ENCODE results near the gene CACNA2D3.

Gene CACNA2D3

DNA sequence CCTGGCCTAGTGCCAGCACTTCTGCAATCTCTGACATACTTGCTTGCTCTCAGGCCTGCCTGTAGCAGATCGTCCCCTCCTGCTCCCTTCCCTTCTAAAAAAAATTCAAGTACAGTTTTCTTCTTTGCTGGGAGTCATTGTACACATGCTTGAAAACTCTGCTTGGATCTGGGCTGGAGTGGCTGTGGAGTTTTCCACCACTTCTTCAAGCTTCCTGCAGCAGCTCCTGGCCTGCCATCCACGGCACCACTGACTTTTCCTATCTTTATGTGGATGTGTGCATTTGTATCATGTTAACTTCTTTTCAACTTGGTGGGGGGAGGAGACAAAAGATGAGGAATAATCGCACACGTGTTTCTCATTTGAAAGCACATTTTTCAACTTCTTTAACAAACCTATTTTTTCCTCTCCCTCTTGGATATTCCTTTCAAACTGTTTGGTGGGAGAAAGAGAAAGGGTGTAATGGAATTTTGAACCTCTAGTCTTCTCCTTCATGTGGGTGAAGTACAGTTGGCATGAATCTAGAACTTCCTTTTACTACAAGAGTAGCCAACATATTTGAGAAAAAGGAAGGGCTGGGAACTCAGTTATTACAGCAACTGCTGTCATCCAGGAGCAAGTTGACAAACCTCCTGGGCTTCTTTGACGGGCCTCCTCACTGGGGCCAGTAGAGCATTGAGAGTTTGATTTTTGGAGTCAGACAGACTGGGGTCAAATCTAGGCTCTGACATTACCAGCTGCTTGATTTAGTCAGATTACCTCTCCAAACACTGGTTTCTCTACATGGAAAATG, 866.7 kb downstream of the CACNA2D3 start:
- no peak for DNase-seq

DNA sequence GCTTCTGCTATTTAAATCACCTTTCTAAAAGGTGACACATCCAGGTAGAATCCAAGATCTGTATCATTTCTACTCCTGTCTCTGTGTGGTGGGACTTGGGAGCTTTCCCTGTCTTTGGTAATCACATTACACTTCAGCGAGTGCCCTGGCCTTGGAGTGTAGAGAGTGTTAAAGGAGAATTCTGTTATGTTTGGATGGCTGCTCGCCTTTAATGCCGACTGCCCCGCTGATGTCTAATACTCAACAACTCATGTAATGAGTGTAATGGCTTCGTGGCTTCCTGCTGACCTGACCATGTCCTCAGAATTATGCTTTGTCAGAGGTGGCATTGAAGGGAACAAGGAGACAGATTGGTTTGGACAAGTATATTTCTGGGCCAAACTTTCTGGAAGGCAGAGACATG, 871.8 kb downstream of the CACNA2D3 start:
- DNase-seq = no peak

DNA sequence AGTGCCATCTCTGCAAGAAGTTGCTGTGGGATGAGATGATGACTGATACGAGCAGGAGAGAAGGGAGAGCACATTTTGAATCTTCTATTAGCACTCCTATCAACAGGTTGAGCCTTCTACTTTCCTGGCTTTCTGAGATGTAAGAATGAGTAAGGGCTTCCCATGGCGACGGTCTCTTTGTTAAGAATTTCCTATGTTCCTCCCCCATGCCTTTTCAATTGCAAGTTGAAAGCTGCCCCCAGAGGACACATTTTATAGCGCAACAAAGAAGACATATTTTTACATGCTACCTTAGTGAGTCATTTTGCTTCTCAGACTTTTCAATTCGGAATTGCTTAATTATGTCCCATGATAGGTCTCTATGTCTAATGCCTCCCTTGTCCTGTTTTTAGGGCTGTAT, 876.8 kb downstream of the CACNA2D3 start:
- no peak for DNase-seq

DNA sequence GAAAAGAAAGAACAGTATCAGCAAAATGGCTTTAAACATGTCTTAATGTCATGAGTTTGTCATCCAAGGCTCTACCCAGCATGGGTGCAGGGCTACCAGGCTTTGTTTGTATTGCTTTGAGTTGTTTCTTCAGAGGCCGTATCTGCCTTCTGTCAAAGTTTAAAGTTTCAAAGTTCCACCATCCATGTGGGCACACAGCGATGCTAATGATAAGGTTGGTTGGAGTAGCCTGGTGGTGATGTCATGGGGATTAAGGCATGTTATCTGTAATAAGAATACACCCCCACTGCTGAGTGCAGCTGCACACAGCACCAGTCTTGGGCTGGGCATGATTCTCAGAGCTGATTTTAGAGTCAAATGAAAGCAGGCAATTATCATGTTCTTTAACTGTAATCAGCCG, 877.5 kb downstream of the CACNA2D3 start:
- no peak for DNase-seq

DNA sequence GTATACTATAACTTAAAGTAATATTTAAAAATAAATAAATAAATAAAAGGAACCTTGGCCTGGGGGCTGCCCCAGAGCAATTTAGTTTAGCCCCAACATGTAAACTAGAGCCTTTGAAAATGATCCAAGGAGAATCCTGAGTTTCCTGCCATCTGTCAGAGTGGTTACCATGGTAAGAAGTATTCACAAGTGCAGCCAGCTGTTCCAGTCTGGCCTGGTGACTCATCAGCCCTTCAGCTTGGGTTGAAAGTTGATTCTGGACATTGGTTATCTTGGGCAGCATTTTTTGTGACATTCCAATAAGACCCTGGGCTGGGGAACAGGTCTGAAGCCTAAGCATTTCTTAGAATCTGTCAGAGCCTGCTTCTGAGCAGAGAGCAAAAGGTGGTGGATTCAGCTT, 878.2 kb downstream of the CACNA2D3 start:
- peak; percentile 3 for DNase-seq

DNA sequence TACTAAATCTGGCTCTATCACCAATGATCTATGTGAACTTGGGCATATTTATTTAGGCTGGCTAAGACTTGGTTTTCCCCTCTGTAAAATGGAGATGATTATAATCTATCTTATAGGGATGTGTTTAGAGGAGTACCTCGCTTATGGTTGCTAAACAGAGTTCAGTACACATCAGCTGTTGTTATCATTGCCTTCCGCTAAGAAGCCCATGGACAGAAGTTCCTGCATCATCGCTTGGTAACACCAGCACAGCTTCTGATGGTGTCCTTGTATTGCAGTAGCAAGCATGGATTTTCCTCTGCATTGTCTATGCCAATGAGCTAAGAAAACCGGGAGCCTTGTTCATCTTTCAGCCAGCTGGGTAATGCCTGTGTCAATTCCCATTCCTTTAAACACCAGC, 878.6 kb downstream of the CACNA2D3 start:
- no peak for DNase-seq

DNA sequence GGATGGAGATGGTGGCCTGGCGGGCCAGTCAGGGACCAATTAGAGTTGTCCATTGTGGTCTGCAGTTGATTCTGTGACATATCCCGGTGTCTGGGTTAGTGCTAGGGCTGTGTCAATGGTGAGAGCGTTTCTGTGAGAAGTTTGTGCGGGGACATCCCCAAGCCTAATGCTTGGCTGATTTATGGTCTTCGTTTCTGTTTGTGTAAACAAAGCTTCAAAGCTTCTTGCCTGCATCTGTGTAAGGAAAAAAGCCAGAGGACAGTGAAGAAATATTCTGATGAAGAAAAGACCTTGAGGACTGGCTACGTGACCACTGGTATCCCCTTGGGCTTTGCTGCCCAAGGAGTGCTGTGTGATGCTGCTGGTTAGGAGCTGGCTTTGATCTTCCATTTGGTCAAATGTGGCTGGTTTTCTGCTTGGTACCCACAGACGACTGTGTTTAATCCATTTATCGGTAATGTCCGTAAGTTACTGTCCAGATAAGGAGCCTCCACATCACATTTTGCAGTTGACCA, 880.1 kb downstream of the CACNA2D3 start:
- DNase-seq = no peak

DNA sequence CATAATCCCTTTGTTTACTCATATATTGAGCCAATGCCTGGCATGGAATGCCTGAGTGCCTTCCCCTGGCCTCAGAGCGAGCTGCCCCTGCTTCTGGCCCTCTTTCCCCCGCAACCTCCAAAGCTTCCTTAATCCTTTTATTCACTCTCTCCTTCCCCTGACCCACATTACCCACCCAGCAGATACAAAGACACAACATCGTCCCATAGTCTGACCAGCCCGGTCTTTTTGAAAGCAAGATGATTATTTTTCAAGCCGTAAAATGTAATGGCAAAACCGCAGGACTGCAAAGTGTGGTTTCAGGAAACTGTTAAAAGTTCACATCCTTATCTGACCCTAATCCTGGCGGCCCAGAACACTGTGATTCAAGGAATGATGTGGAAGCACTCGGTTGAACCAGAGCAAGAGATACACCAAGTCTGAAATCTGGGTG, 883.9 kb downstream of the CACNA2D3 start:
- DNase-seq = no peak

DNA sequence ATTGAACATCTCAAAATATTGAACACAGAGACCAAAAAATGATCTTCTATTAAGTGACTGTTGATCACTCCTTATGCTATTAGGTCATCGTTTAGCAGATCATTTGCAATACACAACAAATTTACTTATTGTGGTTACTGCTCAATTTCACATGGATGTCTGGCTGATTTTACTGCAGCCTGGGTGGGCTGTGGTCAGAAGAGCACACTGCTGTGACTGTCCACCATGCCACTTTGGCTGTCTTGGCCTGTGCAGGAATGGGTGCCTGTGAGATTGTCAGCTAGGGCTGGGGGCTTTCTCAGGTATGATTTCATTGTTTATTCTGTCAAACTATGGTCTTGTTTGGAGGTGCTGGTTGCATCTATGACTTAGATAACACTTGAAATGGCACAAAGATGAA, 885.6 kb downstream of the CACNA2D3 start:
- no peak for DNase-seq

DNA sequence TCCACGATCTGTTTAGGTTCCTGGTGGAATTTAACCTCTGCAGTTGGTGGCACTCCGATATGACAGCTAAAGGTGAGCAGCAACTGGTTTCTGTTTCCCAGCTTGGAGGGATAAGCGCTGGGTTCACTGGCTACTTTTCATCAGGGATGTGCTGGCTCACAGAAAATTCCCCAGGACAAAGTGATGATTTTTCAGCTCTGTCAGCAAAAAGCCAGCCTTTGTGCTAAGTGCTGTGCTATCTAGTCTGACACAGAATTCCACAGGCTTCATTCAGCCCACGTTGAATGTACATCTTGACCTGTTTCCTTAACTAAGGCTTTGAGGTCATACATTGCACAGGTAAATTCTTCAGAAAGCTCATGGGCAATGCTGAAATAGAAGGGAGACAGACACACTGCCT, 887.0 kb downstream of the CACNA2D3 start:
- DNase-seq = no peak

DNA sequence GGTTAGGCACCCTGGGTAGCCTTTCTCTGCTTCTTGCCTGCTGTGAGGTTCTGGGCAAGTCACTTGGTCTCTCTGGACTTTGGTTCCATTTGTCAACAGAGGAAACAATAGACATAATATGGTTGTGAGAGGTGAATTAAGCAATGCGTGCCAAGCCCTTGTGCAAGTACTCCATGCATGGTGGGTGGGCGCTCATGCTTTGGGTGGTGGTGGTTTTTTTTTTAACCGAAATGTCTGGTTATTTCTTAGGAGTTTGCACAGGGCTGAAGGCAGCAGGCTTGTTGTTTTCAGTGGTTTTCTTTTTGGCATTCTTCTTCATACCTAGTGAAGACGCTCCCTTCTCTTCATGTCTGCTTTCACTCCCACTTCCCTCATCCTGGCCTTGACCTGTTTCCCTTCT, 889.7 kb downstream of the CACNA2D3 start:
- no peak for DNase-seq

DNA sequence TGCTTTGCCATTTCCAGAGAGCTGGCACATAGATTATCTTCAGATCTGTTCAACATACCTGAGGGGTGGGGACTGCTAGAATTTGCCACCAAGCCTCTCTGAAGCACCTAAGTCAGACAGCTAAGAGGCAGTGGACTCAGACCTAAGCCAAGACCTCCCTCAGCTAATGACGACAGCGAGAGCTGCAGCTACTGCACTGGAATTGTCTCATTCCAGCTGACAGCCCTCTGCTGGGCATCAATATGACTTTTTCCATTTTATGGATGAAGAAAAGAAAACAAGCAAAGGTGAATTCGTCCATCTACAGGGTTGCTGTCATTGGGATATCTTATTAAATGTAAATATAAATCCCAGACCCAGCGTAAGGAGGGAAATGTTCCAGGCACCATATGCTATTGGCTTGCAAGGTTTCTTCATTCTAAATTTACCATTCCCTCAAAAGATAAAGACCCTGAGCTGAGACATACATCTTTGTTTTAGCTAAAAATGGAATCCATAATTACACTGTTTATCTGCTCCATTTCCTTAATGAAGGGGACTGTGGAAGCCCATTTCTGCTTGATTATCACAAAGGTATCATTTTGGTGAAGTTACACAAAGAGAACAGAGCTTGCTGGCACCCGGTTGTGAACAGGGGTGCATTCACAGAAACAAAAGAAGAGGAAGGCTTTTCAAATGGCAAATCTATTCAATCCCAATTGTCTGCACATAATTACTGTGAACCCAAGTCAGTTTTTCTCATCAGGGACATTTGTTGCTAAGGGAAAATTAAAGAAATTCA, 891.0 kb downstream of the CACNA2D3 start:
- no peak for DNase-seq

DNA sequence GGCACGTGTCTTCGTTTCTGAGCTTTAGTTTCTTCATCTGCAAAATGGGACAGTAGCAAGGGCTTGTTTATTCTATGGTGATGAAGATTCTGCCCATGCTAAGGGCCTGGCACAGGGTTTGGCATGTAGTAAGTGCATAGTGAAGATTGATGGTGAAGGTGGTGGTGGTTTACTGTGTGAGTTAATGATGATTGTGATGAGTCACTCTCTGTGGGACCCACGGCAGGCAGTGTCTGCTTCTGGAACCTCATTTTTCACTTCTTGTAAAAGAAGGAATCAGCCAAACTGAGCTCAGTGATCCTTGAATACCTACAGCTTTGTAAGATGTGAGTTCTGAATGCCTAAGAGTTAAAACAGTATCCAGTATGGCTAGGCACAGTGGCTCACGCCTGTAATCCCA, 891.7 kb downstream of the CACNA2D3 start:
- no peak for DNase-seq

DNA sequence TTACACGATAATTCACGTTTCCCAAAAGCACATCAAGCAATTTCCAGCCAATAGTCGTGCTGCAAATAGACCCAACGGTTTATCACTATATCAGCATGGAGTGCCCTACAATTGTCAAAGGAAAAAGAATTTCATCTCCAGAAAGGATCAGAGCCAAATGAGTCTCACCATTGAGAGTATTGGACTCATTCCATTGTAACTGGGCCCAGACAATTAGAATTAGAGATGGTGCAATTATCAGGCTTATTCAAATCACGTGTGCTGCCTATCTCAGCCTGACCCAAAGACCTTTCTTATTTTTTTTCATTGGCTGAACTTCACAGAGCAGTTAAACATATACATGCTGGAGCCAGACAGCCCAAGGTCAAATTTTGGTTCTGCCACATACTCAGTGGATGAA, 892.6 kb downstream of the CACNA2D3 start:
- DNase-seq = no peak

DNA sequence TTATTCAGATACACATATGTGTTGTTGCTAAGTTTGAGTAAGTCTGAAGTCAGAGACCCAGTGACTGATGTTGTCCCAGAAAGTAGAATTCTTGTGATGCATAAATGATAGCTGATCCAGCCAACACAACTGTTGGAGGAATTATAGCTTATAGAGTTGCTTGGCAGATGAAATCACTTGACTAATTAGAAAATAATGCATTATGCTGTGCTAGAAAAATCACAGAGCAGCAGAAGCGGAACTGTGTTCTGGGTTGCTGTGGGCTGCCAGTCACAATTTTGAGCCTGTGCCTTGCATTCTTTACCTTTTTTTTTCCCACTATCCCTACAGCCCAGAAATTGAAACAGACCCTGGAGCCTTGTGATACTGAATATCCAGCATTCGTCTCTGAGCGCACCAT, 895.5 kb downstream of the CACNA2D3 start:
- no peak for DNase-seq

DNA sequence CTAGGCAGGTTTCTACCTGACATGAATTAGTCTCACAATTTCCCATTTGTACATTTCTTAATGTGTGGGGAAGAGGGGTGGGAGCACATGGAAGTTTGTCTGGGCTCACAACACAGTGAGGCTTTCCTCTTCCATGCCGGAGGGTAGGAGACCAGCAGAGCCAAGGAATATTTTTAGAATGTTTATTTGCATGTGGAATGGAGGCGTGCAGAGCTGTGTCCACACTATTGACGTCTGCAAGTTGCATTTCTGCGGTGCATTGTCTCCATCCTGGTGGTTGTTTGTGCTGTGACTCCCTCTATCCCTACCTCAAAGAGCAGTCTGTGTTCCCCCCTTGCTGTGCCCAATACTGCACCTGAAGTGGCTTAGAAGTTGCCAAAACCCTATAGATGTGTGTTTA, 908.6 kb downstream of the CACNA2D3 start:
- no peak for DNase-seq

DNA sequence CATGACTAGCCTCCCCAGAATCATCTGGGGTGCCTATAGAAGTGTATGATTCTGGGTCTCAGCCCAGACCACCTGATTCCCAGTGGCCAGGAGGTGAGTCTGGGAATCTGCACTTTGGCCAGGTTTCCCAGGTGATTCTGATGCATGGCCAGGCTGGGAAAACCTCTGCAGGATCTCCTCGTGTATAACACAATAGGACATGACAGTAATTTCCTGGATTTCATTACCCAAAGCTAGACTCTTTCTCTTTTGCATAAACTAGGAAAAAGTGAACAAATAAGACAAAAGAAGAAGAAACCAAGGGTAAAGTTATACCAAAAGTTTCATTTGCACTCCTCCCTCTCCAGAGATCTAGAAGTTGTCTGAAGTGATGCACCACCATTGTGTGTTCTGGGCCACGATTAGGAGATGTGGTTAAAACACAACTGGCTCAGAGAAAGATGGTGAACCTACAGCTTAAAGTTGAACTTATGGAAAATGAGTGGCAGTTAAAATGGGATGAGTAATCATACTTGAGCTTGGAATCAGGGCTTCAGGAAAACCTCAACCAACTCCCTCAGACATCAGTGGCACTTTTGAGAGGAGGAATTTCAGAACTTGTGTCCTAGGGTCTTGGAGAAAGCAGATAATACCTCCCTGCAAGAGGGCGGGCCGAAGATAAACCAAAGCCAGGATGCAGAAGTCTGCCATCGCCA, 914.7 kb downstream of the CACNA2D3 start:
- no peak for DNase-seq

DNA sequence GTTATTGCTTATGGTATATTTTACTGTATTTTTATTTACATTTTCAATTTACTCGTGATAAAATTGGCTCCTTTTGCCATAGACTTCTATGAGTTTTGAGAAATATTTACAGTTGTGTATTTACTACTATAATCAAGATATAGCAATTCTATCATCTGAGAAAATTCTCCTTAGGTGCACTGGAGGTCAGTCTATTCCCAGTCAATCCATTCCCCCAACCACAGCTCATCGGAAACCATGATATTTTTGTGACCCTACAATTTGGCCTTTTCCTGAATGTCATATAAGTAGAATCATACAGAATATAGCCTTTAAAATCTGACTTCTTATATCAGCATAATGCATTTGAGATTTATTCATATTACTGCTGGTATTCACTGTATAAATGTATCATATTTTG, 920.2 kb downstream of the CACNA2D3 start:
- no peak for DNase-seq

DNA sequence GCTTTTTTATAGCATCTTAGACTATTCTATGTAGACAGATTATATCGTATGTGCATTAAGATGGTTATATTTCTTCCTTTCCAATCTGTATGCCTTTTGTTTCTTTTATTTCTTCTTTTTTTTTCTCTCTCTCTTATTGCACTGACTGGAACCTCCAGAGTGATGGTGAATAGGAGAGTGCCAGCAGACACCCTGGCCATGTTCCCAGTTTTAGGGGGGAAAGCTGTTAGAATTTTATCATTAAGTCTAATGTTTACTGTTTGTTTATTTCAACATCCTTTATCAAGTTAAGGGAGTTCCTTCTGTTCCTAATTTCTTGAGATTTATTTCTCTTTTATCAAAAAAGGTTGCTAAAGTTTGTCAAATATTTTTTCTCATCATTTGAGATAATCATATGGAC, 922.1 kb downstream of the CACNA2D3 start:
- no peak for DNase-seq

DNA sequence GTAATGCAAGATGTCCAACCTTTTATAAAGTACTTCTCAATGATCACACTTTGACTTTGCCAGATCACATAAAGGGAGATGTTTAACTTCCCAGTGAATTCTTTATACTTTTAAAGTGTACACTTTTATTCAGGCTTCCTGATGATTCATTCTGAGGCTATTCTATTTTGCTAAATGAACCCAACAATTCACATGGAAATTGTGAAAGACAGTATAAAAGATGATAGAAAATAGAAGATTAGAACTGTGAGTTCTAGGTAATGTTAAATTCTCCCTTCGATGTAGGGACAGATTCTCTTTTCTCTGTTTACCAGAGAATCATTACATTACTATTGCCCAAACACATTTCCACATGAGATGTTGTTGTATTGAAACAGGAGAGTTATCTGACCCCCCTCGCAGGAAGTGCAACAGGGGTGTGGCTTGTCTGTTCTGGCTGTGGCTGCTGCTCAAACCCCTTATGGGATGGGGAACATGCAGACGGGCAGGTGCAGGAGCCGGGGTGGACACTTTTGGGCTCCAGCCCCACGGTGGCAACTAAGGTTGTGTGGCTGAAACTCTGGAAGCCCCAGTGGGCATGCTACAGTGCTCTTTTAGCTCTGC, 936.8 kb downstream of the CACNA2D3 start:
- DNase-seq = no peak

DNA sequence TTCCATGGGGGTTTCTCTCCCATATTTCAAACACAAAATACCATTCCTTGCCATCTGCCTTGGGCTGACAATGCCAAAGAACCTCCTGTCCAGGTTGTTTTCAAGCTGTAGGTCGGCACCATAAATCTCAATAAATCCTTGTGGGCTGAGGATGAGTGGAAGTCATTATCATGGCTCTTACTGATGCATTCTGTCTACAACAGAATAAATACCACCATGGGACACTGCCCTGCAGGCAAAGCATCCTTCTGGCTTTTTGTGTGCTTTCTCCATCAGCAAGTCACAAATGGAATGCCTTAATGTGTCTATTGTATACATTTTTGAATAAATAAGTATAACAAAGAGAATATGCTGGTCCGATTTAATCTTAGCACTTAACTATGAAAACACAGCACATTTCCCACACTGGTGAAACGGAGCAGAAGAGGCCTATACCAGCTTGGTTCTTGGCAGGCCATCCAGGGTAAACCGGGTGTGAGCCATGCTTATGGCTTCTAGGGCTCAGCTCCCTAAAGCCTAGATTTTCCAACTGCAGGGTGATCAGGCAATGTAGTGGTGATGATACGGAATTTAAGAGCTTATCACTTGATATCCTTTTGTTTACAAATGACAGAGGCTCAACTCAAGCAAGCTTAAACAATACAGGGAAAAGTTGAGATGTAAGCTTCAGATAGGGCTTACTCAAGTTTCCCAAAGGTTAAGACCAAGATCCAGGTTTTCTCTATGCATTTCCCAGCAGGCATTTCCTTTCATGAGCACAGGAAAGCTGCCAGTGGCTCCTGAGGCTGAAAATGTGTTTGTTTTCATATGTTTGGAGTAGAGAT, 938.8 kb downstream of the CACNA2D3 start:
- DNase-seq = no peak

DNA sequence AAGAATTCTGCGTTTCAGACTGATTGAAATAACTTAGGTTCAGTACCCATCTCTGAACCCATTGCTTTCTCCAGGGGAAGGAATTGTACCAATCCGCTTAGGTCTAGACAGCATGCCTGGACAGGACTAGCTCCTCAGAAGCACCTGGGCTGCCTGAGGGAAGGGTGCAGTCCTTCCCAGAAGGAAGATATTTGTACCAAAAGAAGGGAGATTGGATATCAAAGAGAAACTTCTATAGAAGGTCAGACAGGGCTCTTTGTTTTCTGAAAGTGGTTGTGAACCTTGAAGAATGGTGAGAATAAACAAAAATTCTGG, 939.3 kb downstream of the CACNA2D3 start:
- DNase-seq = no peak

DNA sequence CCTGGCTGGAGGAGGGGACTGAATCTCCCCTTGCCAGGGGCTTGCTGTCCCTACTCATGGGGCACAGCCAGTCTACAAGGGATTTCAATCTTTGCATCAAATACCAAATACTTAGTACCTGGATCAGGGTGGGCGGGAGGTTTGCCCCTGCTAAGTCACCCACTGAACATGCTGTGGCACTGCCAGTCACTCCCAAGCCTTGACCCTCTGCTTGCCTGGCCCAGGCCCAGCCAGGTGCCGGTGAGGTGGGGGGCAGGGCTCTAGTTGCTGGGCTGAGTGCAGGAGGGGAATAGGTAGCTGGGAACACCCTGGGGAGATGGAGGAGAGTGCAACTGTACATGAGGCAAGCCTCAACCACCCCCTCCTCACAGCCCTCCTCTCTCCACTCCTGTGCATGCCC, 941.8 kb downstream of the CACNA2D3 start:
- DNase-seq = no peak

Measured in NCI-H1092 (cell line).